NCI-H2171 (cell line): ENCODE results near the gene PUS10.
"Not testable (repeated sequence)": the region's sequence is repeated elsewhere in the genome, so short reads cannot be mapped to it uniquely, and the experiment has no call there.

Experiments used
- DNase-seq: peaks from one replicate; lab custom pipeline; 2025; lab: John Stamatoyannopoulos, UW

Gene PUS10, protein sequence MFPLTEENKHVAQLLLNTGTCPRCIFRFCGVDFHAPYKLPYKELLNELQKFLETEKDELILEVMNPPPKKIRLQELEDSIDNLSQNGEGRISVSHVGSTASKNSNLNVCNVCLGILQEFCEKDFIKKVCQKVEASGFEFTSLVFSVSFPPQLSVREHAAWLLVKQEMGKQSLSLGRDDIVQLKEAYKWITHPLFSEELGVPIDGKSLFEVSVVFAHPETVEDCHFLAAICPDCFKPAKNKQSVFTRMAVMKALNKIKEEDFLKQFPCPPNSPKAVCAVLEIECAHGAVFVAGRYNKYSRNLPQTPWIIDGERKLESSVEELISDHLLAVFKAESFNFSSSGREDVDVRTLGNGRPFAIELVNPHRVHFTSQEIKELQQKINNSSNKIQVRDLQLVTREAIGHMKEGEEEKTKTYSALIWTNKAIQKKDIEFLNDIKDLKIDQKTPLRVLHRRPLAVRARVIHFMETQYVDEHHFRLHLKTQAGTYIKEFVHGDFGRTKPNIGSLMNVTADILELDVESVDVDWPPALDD

DNA sequence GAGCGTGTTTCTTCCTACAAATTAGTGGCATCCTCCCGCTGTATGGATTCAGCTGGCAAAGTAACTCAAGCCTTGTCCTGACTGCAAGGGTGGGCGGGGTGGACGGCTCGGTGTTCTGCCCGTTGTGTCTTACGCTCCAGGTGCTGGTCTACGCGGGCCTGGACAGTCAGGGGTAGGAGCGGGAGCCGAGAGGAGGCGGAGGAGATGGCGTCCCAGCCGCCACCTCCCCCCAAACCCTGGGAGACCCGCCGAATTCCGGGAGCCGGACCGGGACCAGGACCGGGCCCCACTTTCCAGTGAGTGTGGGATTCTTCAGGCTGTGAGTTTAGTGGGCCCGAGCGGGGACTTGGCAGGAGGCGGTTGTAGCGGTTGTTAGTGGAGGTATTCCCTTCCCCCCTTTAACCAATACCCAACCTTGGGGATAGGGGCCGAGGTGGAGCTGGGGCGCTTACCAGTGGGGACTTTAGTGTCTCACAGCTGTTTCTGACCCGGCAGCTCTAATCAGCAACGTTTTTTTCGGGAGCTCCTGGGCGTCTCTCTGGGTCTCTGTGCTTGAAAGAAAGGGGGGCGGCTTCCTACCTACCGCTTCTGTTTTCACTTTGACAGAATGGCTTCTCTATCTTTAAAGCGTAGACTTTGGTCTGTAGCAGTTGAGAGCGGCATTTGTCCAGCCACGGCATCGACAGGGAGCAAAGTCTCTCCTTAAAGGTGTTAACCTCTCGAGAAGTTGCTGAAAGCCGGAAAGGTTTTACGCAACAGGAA is at the start of gene PUS10, which contains the start of gene PEX13:
PUS10 (minus strand) TSS at position 700 of the 762 bp plus-strand sequence. CDS start 6,365 bp downstream, outside the sequence.
PEX13 (plus strand) TSS at position 165 of the 762 bp plus-strand sequence; CDS start at position 205, 40 bp downstream.
- DNase-seq = peak; percentile 80

DNA sequence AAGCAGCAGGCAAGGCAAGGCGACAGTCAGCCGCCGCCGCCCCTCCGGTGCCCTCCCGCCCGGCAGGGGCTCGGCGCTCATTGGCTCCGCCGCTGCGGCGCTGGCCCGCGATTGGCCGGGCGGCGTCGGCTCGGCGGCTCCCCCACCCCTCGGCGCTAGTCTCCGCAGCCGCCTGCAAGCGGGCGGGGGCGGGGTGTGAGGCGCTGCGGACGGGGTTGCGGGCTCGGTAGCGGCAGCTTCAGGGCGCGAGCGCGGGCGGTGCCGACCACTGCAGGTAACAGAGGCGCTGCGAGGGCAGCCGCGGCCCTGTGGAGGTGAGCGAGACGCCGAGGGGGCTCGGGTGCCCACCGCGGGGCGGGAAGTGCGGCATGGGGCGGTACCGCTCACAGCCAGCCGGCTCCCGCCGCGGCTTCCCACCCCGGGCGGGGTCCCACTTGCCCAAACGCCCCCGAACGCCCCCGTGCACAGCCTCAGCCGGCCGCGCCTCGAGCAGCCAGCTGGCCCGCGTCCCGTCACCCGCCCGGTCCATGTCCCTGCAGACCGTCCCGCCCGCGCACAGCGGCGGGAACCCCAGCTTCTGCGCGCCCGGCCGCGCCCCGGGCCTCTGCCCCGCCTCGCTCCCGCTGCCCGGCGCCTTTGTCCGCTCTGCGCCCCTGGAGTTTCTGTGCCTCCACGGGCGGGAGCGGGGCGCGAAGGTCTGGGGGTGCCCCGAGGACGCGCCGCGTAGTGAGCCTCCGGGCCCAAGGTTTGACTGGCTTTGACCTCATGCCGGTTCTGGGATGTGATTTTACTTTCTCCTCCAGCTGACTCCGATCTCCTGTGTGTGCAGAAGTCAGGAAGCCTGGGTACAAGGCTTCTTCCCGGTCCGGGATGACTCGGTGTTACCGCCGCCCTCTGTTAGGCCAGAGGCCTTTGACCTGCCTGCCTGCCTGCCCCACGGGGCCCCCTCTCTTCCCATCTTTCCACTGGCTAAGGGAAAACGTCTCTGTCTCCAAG is 48.0 kb upstream of the PUS10 start, which contains the start of gene SANBR:
SANBR (plus strand) TSS at position 158 of the 996 bp plus-strand sequence. CDS start 4,480 bp downstream, outside the sequence.
- peak; percentile 90 for DNase-seq

DNA sequence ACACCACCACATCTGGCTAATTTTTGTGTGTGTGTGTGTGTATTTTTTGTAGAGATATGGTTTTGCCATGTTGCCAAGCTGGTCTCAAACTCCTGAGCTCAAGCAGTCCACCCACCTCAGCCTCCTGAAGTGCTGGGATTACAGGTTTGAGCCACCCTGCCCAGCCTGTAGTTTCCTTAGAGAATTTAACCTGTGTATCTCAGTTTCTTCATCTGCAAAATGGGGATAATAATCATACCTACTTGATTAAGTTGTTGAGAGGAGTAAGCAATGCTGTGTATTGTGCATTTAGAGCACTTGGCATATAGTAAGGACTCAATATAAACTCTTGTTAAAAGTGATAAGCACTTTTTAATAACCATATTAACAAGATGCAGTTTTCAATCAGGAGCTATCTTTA is 41.3 kb upstream of the PUS10 start:
- no peak for DNase-seq

DNA sequence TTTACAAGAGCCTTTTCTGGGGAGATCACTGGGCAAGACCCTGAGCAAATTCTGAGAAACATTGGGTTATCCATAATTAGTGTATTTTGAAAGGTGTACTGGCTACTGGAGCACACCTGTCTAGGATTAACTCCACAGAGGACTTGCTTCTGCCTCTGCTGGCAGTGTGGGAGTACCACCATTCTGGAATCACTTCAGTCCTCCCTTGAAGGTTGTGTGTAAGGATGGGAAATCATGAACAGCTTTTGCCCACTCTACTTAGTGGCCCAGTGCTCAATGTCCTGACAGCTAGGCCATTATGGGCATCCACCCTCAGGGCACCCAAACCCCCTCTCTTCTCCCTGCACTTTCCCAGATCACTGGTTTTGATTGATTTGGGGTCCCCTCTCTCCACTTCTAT is 39.5 kb upstream of the PUS10 start:
- DNase-seq = no peak

DNA sequence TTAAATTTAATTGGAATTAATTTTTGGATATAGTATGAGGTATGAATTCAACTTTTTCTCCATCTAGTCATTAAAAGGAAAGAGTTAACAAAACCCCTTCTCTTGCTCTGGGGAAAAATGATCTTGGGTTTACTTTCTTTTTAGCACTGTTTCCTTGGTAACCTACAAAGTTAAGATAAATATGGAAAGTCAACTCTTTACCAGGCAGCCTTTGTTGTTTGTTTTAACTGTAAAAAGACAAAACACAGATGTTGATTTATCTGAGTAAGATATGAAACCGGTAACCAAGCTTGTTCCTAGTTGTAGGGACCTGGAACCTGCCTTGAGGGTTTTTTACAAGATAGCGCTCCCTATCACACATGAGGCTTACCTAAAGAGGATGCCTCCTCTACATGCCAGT is 37.5 kb upstream of the PUS10 start:
- DNase-seq = no peak

DNA sequence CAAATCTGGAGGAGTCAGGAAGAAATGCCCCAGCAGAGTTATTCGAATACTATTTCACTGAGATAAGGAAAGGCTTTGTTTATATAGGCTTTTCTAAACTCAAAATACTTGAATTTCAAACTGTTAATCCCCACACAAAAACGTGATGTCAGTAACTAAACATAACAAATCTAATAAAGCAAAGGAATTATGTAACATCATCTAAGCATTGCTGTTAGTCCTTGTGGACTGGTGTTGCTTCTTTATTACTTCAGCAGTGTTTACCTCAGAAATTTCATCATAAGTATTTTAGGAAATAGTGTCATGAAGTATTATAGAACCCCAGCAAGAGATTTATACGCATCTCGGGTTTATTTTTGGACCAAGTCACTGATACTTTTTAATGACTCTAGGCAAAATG is 27.9 kb upstream of the PUS10 start:
- no peak for DNase-seq

DNA sequence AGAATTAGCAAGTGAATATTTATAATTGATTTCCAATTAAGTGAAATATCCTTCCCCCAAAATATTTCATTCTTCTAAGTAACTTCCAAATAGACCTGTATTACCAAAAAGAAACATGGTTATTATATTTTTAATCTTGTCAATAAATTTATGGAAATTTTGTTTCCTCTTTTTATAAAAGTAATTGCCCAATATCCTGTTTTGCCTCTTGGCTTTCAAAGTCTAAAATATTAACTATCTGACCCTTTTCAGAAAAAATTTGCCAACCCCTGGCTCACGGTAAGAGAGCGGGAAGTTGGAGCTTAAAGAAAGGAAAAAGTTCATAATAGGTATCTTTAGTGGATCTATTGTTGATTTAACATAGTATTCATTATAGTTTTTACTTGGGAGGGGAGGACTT is 27.2 kb upstream of the PUS10 start:
- DNase-seq = no peak

DNA sequence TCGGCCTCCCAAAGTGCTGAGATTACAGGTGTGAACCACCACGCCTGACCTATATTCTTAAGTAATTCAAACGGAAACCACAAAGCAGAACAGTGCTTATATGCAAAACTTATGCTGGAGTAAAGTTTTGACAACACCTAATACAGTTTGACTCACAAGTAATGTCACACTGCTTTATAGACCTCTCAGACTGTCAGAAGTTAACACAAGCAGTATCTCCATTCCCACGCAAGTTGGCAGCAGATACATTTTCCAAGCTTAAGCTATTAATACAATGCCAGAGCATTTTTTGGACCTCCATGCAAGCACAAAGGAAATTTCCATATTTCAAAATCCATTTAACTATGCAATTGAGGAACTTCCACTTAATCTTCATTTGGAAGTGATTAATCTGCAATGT is 26.6 kb upstream of the PUS10 start:
- DNase-seq = no peak

DNA sequence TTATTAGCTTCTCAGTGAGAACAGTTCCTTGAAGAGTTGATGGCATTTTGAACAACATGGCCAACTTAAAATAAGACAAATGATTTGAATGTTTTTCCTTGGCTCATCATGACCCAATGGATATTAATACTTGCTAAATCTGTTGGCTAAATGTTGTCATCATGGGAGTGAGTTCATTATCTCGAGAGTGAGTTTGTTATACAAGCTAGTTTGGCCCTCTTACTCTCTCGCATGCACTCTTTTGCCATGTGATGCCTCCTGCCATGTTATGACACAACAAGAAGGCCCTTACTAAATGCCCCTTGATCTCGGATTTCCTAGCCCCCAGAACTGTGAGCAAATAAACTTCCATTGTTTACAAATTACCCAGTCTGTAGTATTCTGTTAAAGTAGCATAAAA is 24.8 kb upstream of the PUS10 start:
- DNase-seq = no peak

DNA sequence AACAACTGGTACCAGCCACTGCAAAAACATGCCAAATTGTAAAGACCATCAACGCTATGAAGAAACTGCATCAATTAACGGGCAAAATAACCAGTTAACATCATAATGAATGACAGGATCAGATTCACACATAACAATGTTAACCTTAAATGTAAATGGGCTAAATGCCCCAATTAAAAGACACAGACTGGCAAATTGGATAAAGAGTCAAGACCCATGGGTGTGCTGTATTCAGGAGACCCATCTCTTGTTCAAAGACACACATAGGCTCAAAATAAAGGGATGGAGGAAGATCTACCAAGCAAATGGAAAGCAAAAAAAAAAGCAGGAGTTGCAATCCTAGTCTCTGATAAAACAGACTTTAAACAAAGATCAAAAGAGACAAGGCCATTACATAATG is 18.6 kb upstream of the PUS10 start:
- not testable (repeated sequence) for DNase-seq

DNA sequence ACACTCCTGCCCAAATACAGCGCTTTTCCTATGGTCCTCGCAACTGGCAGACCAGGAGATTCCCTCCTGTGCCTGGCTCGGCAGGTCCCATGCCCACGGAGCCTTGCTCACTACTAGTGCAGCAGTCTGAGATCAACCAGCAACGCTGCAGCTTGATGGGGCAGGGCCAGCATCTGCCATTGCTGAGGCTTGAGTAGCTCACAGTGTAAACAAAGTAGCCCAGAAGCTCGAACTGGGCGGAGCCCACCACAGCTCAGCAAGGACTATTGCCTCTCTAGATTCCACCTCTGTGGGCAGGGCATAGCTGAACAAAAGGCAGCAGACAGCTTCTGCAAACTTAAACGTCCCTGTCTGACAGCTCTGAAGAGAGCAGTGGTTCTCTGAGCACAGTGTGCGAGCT is 16.5 kb upstream of the PUS10 start:
- DNase-seq = not testable (repeated sequence)

DNA sequence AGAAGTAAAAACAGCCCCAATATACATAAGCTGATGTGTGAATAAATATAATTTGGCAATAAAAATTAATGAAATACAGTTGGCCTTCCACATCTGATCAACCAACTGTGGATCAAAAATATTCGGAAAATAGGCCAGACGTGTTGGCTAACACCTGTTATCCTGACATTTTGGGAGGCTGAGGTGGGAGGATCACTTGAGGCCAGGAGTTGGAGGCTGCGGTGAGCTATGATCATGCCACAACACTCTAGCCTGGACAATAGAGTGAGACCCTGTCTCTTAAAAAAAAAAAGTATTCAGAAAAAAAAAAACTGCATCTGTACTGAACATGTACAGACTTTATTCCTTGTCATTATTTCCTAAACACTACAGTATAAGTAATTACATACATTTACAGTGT is 11.5 kb upstream of the PUS10 start:
- DNase-seq = no peak

DNA sequence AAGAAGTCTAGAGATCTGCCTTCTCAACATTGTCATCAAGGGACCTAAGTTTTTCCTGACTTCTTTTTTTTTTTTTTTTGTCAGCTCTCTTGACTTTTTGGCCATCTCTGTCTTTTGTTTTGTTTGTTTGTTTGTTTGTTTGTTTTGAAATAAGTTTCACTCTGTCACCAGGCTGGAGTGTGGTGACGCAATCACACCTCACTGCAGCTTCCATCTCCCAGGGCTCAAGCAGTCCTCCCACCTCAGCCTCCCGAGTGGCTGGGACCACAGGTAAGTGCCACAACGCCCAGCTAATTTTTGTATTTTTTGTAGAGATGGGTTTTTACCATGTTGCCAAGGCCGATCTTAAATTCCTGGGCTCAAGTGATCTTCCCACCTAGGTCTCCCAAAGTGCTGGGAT is 5.6 kb upstream of the PUS10 start:
- no peak for DNase-seq

DNA sequence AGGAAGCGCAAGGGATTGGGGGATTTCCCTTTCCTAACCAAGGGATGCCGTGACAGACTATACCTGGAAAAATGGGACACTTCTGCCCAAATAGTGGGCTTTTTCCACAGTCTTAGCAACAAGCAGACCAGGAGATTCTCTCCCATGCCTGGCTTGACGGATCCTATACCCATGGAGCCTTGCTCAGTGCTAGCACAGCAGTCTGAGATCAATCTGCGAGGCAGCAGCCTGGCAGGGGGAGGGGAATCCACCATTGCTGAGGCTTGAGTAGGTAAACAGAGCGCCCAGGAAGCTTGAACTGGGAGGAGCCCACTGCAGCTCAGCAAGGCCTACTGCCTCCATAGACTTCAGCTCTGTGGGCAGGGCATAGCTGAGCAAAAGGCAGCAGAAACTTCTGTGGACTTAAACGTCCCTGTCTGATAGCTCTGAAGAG is 3.2 kb upstream of the PUS10 start:
- no peak for DNase-seq

DNA sequence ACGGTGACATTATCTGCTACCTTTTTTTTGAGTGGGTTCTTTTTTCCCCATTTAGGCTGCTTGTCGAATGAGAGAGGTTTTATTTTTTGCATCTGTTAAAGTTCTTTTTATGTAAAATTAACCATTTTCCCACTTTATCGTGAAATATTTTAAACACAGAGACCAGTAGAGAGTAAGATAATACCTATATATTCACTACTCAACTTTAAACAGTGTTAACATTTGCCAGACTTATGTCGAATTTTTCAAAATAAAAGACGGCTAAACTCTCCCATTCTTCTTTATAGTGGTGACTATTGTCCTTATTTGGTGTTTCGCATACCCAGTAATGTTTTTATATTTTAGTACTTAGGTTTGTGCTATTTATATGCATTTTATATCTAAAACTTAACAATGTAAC is 743 bp upstream of the PUS10 start:
- DNase-seq = no peak

DNA sequence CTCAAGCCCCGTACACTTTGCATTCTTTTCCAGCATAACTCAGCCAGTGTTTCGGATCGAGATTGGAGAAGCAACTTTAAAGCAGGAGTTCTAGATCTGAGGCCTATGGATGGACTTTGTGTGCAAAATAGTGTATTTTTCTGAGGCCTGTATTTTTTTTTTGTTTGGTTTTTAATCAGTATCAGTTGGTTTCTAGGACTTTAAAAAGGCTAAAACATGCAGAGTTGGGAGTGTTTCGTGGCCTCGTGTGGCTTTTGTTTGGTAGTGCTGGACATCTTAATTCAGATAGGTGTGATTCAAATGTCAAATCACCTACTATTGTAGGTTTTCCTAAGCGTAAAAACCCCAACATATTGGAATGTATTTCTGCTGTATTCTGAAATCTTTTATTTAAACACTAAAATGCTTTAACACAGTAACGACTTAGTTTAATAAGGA is 282 bp upstream of the PUS10 start:
- DNase-seq = no peak

DNA sequence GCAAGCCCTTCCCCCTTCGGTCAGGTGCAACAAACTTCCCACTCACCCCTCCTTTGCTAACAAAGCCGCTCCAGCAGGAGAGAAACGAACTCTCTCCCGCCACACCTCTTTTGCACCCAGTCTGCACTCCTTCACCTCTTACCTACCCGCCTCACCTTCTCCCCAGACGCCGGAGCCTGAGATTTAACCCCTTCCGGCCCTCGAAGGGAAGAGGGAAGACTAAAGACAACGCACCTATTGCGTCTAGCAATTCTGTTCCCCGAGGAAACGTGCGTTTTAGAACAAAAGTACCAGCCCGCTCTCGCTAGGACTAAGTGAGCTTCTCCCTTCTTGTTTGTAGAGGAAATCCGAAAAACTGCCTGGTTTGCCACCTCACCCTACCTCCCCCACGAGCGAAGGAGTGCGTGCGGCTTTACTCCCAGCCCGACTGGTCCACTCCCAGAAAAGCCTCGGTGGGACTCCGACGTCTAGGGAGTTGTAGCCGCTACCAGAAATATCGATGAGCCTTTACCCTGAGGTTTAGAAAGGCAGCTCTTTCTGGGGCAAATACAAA is 976 bp downstream of the PUS10 start:
- peak; percentile 85 for DNase-seq

DNA sequence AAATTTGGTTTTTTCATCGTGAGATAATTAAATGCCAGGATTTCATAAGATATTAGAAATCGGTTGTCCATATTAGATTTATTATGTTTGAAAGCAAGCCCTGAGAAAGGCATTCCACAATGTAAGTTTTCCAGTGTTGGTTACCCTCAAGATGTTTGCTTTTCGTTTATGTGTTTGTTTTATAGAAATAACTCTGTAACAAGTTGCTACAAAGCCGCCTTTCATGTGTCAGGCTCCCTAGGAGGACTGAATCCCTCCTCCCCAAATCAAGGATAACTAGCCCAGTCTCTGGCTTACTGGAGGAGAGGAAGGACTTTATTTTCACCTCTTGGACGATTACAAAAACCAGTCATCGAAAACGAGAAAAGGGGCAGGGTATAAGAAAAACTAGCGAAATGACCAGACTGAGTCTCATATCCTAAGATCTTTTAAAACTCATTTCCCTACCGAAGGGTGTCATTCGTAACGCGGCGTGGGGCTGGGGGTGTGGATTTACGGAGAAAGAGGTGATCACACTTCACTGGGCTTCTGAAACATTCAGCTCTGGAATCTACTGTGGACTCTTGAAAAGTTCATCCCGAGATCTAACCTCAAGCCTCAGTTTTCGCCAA is 1.6 kb downstream of the PUS10 start:
- no peak for DNase-seq

DNA sequence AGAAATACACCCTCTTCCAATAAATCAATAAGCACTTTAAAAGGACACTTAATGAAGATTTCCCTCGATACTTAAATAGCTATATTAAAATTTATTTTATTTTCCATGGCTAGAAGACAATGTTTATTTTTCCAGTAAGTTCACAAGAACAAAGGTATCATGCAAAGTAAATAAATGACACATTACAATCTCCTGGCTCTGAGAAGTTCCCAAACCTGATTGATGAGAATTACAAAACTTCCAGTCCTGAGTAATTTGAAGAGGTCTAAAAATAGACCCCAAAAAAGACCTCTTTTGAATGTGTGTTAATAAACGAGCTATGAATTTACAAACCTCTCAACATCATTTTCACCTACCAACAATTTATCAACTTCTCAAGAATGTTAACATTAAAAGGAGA is 2.1 kb downstream of the PUS10 start:
- no peak for DNase-seq

DNA sequence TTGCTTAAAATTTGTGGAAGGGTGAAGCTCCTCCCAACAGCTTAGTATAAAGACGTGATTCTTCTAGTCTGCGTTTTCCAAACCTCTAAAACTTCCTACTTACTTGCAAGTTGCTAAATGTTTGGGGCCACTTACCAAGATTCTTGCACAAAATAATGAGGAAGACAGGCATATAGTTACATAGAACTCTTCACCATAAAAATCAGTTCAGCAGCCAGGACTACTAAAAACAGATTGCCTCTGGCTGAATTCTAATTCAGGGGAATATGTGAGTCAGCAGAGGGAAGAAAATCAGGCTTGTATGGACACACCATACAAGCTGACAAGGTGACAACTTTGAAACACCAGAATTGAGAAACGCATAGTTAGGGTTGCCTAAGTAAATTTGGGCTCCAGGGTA is 3.3 kb downstream of the PUS10 start:
- DNase-seq = no peak

DNA sequence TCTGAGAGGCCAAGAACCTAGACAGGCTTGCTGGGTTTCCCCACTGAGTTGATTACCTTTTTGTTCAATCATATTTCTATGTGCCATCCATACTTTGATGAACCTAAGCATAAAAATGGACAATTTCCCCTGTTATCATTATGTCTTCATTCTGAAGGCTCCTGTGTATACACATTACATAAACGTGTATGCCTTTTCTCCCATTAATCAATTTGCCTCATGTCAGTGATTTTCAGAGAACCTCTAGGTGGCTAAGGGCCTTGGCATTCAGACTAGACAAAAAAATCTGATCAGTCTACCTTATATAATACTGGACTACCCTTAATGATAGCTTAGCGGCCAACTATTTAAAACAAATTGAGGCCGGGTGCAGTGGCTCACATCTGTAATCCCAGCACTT is 4.7 kb downstream of the PUS10 start:
- no peak for DNase-seq
